Activated CD8-positive, alpha-beta memory T cell treated with anti-CD3 and anti-CD28 coated beads, Interleukin-2, amount 50 U/mL, for 1 hour (primary cell): ENCODE data around the gene ACBD6.

Source experiments
- DNase-seq: peaks from one replicate; pipeline ENCODE4 v3.0.0-alpha.2; 2020; ENCODE audit errors: extremely low read depth

Gene ACBD6

DNA sequence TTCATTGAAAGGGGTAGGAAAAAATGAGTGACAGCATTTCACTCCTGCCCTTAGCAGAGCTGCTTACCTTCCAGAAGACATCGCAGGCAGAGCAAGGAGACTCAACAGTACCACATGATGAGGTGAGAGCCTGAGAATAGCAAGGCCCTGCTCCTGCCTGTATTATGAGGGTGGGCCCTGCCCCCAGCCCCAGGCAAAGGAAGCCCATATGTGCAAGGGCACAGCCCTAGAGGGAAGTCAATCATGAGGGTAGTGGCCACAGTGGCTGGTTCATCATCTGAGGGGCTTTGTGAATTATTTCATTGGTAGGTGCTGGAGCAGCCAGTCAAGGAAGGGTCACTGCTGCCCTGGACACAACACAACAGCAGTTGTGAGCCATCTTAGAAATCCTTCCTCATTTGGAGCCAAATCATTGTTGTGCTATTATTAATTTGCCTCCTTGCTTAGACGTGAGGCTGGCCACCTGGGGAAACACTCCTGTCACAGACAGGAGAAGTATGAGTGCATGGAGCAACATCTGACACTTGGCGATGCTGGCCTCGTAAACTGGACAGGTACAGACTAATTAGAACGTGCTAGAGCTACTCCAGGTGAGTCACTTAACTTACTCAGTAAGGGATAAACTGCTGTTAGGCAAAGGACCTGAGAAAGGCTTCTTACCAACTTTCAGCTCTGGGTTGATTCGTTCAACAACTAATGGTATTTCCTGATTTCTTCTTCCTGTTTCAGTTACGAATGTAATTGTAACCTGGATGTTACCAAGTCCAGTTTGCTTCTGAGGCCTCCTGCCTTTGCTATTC lies 22.7 kb upstream of the ACBD6 start:
- DNase-seq = no peak

GRCh38 chr1:180524160-180524914 lies 22.0 kb upstream of the ACBD6 start:
- no peak for DNase-seq

DNA sequence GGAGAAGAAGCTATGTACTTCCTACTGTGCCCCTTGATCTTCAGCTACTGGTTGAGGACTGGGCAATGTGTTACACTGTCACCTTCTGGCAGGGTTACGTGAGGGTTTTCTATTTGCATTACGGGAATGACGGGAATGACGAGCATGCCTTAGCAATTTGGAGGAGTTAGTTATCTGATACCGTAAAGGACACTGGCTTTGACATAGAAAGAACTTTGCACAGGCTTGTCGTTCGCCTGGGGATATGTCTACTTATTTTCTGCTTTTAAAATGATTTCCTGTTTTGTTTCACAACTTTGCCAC lies 19.8 kb upstream of the ACBD6 start:
- DNase-seq = no peak

- no peak for DNase-seq
Observed at GRCh38 chr1:180521474-180522212, 19.3 kb upstream of the ACBD6 start.

GRCh38 chr1:180519846-180520245 lies 17.5 kb upstream of the ACBD6 start:
- no peak for DNase-seq

GRCh38 chr1:180515857-180516388 lies 13.5 kb upstream of the ACBD6 start:
- DNase-seq = peak; percentile 24

- DNase-seq = no peak
Observed at GRCh38 chr1:180515364-180515763, 13.0 kb upstream of the ACBD6 start.

DNA sequence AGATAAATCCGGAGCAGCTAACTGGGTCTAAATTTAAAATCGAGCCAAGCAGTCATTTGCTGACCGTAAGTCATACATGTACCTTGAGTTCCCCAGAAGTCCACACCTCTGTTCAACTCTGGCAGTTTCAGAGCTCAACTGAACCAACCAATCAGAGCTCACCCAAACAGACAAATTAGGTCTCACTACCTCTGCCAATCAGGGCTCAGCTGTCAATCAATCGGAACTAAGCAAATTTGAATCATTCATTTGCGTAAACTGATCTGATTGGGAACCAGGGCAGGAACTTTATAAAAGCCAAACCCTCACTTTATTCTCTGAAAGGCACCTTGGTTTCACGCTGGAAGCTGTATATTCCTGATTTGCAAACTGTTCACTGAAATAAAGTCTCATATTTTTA lies 11.2 kb upstream of the ACBD6 start:
- no peak for DNase-seq

DNA sequence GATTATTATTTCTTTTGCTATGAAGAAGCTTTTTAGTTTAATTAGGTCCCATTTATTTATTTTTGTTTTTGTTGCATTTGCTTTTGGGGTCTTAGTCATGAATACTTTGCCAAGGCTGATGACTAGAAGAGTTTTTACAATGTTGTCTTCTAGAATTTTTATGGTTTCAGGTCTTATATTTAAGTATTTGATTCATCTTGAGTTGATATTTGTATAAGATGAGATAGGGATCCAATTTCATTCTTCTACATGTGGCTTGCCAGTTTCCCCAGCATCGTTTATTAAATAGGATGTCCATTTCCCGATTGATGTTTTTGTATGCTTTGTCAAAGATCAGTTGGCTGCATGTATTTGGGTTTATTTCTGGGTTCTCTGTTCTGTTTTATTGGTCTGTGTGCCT lies 8.5 kb upstream of the ACBD6 start:
- no peak for DNase-seq

DNA sequence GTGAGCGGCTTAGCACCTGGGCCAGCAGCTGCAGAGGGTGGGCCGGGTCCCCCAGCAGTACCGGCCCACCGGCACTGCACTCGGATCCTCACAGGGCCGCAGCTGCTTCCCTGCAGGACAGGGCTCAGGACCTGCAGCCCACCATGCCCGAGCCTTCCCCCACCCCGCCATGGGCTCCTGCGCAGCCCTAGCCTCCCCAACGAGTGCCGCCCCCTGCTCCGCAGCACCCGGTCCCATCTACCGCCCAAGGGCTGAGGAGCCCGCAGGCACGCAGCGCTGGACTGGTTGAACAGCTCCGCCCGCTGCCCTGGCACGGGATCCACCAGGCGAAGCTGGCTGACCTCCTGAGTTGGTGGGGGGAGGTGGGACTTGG lies 6.3 kb upstream of the ACBD6 start:
- no peak for DNase-seq

DNA sequence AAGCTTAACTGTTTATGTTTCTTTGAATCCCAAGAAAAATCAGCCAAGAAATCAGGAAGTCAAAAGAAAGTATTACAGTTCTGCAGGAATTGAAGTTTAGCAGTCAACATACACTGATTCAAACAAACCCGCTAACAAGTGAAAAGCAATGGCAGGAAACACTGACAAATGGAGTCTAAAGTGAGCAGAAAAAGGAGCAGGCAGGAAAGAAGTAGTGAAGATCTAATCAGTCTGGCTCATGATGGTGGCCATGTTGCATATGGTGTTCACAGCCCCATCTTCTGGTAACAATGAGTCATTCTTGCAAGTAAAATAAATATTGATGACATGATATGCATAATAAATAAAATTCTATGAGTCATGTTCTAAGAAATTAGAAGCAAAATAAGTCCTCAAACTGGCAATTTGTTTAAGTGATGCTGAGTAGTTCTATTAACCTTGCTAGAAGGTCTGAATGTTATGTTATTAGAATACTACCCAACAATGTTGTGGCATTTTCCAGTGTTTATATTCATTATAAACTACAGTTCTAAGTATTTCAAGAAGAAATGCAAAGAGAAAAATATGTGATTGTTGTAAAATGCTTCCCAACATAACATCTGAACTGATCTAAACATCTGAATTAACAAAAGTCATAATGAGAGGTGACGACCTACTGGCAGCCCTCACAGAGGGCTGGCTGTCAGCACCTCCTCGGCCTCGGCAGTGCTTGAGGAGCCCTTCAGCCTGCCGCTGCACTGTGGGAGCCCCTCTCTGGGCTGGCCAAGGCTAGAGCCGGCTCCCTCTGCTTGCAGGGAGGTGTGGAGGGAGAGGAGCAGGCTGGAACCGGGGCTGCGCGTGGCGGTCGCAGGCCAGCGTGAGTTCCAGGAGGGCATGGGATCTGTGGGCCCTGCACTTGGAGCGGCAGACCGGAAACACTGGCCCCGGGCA lies 5.7 kb upstream of the ACBD6 start:
- DNase-seq = no peak

GRCh38 chr1:180505732-180506335 lies 3.5 kb upstream of the ACBD6 start:
- DNase-seq = no peak

DNA sequence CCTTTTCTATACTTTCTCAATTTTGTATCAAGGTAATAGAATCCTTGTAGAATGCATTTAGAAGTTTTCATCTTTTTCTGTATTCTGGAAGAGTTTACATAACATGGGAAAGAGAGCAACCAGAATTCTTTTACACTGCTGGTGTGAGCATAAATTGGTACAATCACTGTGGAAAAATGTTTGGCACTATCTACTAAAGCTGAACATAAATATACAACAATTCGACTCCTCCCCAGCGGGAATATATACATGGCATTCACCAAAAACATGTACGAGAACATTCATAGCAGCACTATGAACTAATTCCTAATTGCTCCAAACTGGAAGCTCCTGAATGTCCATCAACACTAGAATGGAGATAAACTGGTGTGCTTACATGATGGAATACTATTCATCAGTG lies 1.8 kb upstream of the ACBD6 start:
- DNase-seq = no peak

GRCh38 chr1:180503280-180503862 lies 994 bp upstream of the ACBD6 start:
- DNase-seq = no peak

GRCh38 chr1:180501865-180502360 lies 464 bp downstream of the ACBD6 start:
- DNase-seq = no peak

GRCh38 chr1:180500689-180501088 lies 1.7 kb downstream of the ACBD6 start:
- no peak for DNase-seq

- DNase-seq = no peak
Observed at GRCh38 chr1:180498594-180498993, 3.8 kb downstream of the ACBD6 start.

- no peak for DNase-seq
Observed at GRCh38 chr1:180497826-180498225, 4.6 kb downstream of the ACBD6 start.

GRCh38 chr1:180494370-180494769 lies 8.0 kb downstream of the ACBD6 start:
- DNase-seq = no peak

DNA sequence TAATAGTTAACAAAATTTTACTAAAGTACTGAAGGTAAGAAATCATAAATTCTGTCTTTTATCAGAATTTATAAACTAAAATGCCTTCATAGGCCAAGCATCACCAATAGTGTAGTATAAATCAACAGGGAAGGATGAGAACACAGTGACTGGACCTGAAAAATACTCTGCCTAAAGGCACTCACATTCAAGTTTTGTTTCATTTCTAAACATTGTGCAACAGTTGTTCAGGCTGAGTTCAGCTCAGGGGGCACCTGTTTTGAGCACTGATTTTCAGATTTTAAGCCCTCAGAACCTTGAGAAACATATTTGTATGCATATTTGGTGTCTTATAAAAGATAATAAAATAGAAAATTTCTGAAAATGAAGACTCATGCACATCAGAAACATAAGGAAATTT lies 12.4 kb downstream of the ACBD6 start:
- DNase-seq = no peak

GRCh38 chr1:180489313-180489712 lies 13.1 kb downstream of the ACBD6 start:
- no peak for DNase-seq
